NT2/D1 (cell line): ENCODE results near the gene CSF2RB.

ENCODE experiments used
- DNase-seq: peaks from one replicate; pipeline ENCODE4 v3.0.0-alpha.2; 2011; ENCODE audit warnings: low read depth, low spot score
- H3K27me3 ChIP-seq: 2 replicates; pipeline ENCODE4 v1.6.0; 2011; ENCODE audit warnings: mild to moderate bottlenecking; ENCODE audit not compliant: insufficient read length, insufficient read depth
- H3K36me3 ChIP-seq: 2 replicates; pipeline ENCODE4 v1.6.1; 2011; ENCODE audit warnings: mild to moderate bottlenecking, low read length, mixed read lengths; ENCODE audit not compliant: insufficient read depth, insufficient read length
- H3K4me1 ChIP-seq: 2 replicates; pipeline ENCODE4 v1.5.1; 2011; ENCODE audit not compliant: insufficient read depth, insufficient read length
- H3K4me3 ChIP-seq: 2 replicates; pipeline ENCODE4 v1.5.1; 2011; ENCODE audit warnings: low read depth; ENCODE audit not compliant: insufficient read length
- H3K9ac ChIP-seq: 2 replicates; pipeline ENCODE4 v1.6.0; 2011; ENCODE audit warnings: low read depth; ENCODE audit not compliant: insufficient read length
- H3K9me3 ChIP-seq: 2 replicates; pipeline ENCODE4 v1.5.1; 2011; ENCODE audit warnings: mild to moderate bottlenecking, low read length; ENCODE audit not compliant: insufficient read depth
- SUZ12 ChIP-seq: IDR thresholded peaks from 2 replicates; pipeline ENCODE4 v1.6.1; 2011; ENCODE audit not compliant: insufficient read length, insufficient read depth; ENCODE audit errors: extremely low read depth
- YY1 ChIP-seq: IDR thresholded peaks from 2 replicates; pipeline ENCODE4 v1.6.1; 2011; ENCODE audit not compliant: insufficient read length, insufficient read depth
- ZNF274 ChIP-seq: IDR thresholded peaks from 2 replicates; pipeline ENCODE4 v1.6.1; 2011; ENCODE audit warnings: mild to moderate bottlenecking, low read depth, low read length

CSF2RB gene

GRCh38 chr22:36879775-36880174, 33.7 kb upstream of the CSF2RB start:
- no peaks in the 10 kb centered on the region for H3K4me1 ChIP-seq
- H3K4me3 ChIP-seq = no peak overlapping the region
- H3K27me3 ChIP-seq = peaks cover 4% of the 10 kb centered on the region
- H3K36me3 ChIP-seq = no peaks in the 10 kb centered on the region
- TF ChIP-seq YY1 = no peak
- no peak for TF ChIP-seq ZNF274
- TF ChIP-seq SUZ12 = no peak
- H3K9me3 ChIP-seq = no peaks in the 10 kb centered on the region
- H3K9ac ChIP-seq = no peak overlapping the region
- DNase-seq = no peak

DNA sequence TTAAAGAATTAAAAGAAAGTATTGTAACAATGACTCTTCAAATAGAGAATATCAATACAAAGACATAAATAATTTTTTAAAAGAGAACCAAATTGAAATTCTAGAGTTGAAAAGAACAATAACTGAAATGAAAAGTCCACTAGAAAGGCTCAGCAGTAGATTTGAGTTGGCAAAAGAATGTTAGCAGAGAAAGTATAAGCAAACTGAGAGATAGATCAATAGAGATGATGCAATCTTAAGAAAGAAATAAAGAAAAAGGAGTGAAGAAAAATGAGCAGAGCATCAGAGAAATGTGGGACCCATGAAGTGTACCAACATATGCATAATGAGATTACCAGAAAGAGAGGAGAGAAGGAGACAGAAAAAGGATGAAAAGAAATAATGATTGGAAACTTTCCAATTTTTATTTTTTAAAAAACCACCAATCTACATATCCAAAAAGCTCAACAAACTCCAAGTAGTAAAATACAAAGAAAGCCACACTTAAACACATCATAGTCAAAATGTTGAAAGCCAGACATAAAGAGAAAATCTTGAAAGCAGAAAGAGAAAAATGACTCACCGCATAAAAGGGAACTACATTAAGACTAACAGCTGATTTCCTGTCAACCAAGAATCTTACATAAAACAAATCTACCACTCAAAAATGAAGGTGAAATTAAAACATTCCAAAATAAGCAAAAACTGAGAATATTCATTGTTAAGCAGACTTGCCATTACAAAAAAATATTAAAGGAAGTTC, 31.8 kb upstream of the CSF2RB start:
- Histone ChIP-seq H3K27me3 (peaks cover 4% of the 10 kb centered on the region), H3K4me3 (no peak overlapping the region), H3K9ac (no peak overlapping the region), H3K36me3 (no peaks in the 10 kb centered on the region), H3K9me3 (no peaks in the 10 kb centered on the region), H3K4me1 (no peaks in the 10 kb centered on the region)
- no peak for DNase-seq
- no peak for TF ChIP-seq YY1
- TF ChIP-seq SUZ12 = no peak
- TF ChIP-seq ZNF274 = no peak

- Histone ChIP-seq H3K4me3 (no peak overlapping the region), H3K4me1 (no peaks in the 10 kb centered on the region), H3K27me3 (no peaks in the 10 kb centered on the region), H3K9ac (no peak overlapping the region), H3K36me3 (no peaks in the 10 kb centered on the region), H3K9me3 (no peaks in the 10 kb centered on the region)
- TF ChIP-seq YY1 (no peak), ZNF274 (no peak), SUZ12 (no peak)
- no peak for DNase-seq
These were observed 28.9 kb upstream of the CSF2RB start for GRCh38 chr22:36884349-36885158.

GRCh38 chr22:36885474-36885873, 28.0 kb upstream of the CSF2RB start:
- TF ChIP-seq YY1 (no peak), ZNF274 (no peak)
- DNase-seq = no peak
- Histone ChIP-seq H3K4me1 (no peaks in the 10 kb centered on the region), H3K36me3 (no peaks in the 10 kb centered on the region), H3K4me3 (no peak overlapping the region), H3K9me3 (no peaks in the 10 kb centered on the region), H3K9ac (no peak overlapping the region), H3K27me3 (no peaks in the 10 kb centered on the region)

- DNase-seq = no peak
- Histone ChIP-seq H3K4me3 (no peak overlapping the region), H3K4me1 (no peaks in the 10 kb centered on the region), H3K9me3 (no peaks in the 10 kb centered on the region), H3K9ac (no peak overlapping the region), H3K27me3 (no peaks in the 10 kb centered on the region), H3K36me3 (no peaks in the 10 kb centered on the region)
- TF ChIP-seq ZNF274 (no peak), SUZ12 (no peak), YY1 (no peak)
These were observed 27.4 kb upstream of the CSF2RB start for GRCh38 chr22:36886016-36886415.

DNA sequence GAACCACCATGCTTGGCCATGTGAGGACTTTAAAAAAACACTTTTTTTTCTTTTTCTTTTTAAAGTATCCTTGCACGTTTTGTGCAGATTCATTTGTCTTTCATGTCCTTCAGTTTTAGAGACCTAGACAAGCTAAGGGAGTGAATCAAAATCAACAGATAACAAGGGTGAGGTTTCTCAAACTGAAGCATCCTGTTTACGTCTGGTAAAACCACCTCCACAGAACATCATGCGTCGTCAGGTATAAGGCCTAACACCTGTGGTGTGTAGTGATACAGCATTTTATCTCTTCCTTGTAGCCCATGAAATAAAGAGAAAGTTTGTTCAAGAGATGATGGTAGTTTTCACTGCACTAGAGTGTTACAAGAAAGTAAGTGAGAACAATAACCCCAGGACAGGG, 26.3 kb upstream of the CSF2RB start:
- no peaks in the 10 kb centered on the region for H3K36me3 ChIP-seq
- H3K4me1 ChIP-seq = no peaks in the 10 kb centered on the region
- H3K4me3 ChIP-seq = no peak overlapping the region
- DNase-seq = no peak
- no peak for TF ChIP-seq YY1
- no peak for TF ChIP-seq SUZ12
- no peak for TF ChIP-seq ZNF274
- no peaks in the 10 kb centered on the region for H3K27me3 ChIP-seq
- H3K9ac ChIP-seq = no peak overlapping the region
- no peaks in the 10 kb centered on the region for H3K9me3 ChIP-seq

GRCh38 chr22:36891646-36892045, 21.8 kb upstream of the CSF2RB start:
- no peak overlapping the region for H3K9ac ChIP-seq
- H3K9me3 ChIP-seq = peaks cover 8% of the 10 kb centered on the region; the same call in 1 of the 2 replicates
- H3K27me3 ChIP-seq = no peaks in the 10 kb centered on the region
- no peak overlapping the region for H3K4me3 ChIP-seq
- TF ChIP-seq YY1 (no peak), ZNF274 (no peak), SUZ12 (no peak)
- no peaks in the 10 kb centered on the region for H3K36me3 ChIP-seq
- no peaks in the 10 kb centered on the region for H3K4me1 ChIP-seq
- DNase-seq = no peak
